Fibroblast of pulmonary artery (primary cell): ENCODE data around the gene IER3IP1.

ENCODE experiments used
- DNase-seq: peaks from one replicate; pipeline ENCODE4 v3.0.0-alpha.2; 2010; ENCODE audit warnings: low read depth
- H3K4me3 ChIP-seq: replicated peaks from 2 replicates; pipeline ENCODE4 v1.5.1; 2011; ENCODE audit warnings: low read depth, mild to moderate bottlenecking, control low read depth, low read length, moderate library complexity
- CTCF ChIP-seq: IDR thresholded peaks from 2 replicates; pipeline ENCODE4 v1.5.1; 2011; ENCODE audit warnings: mild to moderate bottlenecking, control low read depth, low read length, inconsistent platforms; ENCODE audit errors: missing control alignments

IER3IP1 gene

GRCh38 chr18:47151439-47151838 is 24.7 kb downstream of the IER3IP1 start:
- peak overlapping the region; percentile 67 for H3K4me3 ChIP-seq
- TF ChIP-seq CTCF: no peak
- no peak for DNase-seq

GRCh38 chr18:47150824-47151366 is 25.3 kb downstream of the IER3IP1 start:
- H3K4me3 ChIP-seq: peak overlapping the region; percentile 67
- no peak for DNase-seq
- no peak for TF ChIP-seq CTCF

GRCh38 chr18:47150029-47150823 is 25.9 kb downstream of the IER3IP1 start, which contains the start of gene HDHD2:
HDHD2 (minus strand) TSS chr18:47150500; CDS start chr18:47136439, 14,061 bp downstream.
- TF ChIP-seq CTCF: no peak
- H3K4me3 ChIP-seq: peak within 1 kb of the TSS; percentile 67
- DNase-seq: peak; percentile 80

GRCh38 chr18:47149457-47150028 is 26.6 kb downstream of the IER3IP1 start:
- H3K4me3 ChIP-seq: peak overlapping the region; percentile 67
- no peak for DNase-seq
- TF ChIP-seq CTCF: no peak

GRCh38 chr18:47146206-47146605 is 30.0 kb downstream of the IER3IP1 start:
- no peak for DNase-seq
- no peak overlapping the region for H3K4me3 ChIP-seq
- no peak for TF ChIP-seq CTCF

- no peak for TF ChIP-seq CTCF
- H3K4me3 ChIP-seq: no peak overlapping the region
- DNase-seq: no peak
Observed at GRCh38 chr18:47143899-47144485, 32.2 kb downstream of the IER3IP1 start.
